ENCODE data around the gene FOXP3.

Gene FOXP3

GRCh38 chrX:49250066-49250465 lies 14.4 kb downstream of the FOXP3 start:
- DNase-seq (ENCODE audit: low read depth in 2 of 2): no peak

DNA sequence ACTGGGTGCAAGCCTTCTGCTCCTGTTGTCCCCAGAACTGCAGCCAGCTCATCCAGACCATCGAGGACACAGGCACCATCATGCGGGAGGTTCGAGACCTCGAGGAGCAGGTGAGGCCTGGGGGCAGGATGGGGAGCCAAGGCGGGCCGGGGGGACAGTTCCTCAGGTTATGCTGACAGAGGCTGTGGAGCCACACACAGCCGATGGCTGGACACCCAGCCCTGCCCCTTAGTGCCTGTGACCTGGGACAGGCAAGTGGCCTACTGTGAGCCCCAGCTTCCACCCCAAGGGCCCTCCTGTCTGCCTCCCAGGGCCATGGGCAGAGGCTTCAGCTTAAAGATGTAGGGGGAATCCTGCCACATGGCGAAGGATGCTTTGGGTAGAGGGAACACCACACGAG lies 14.9 kb downstream of the FOXP3 start:
- DNase-seq (ENCODE audit: low read depth in 2 of 2): no peak

DNA sequence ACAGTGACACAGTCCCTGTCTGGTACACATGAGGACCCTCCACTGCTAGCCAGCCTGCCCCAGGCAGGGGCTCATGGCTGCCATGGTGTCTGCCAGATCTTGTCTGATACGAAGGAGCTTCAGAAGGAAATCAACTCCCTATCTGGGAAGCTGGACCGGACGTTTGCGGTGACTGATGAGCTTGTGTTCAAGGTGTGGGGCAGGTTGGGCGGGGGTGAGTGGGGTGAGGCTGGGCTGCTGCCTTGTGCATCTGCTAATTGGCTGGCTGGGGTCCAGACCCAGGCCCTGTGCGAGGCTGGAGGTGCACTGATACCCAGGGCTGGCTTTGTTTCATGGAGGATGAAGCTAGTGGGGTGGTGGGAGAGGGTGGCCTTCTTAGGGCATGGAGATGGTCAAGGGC lies 15.4 kb downstream of the FOXP3 start:
- no peak for DNase-seq (ENCODE audit: low read depth in 2 of 2)

GRCh38 chrX:49247916-49248811 lies 16.3 kb downstream of the FOXP3 start:
- DNase-seq (ENCODE audit: low read depth in 2 of 2): no peak

- no peak for DNase-seq (ENCODE audit: low read depth in 2 of 2)
Observed at GRCh38 chrX:49247346-49247745, 17.2 kb downstream of the FOXP3 start.

- DNase-seq (ENCODE audit: low read depth in 2 of 2): no peak
Observed at GRCh38 chrX:49246541-49246940, 18.0 kb downstream of the FOXP3 start.

- DNase-seq (ENCODE audit: low read depth in 2 of 2): no peak
Observed at GRCh38 chrX:49244207-49244606, 20.3 kb downstream of the FOXP3 start.

- no peak for DNase-seq (ENCODE audit: low read depth in 2 of 2)
Observed at GRCh38 chrX:49243166-49243565, 21.3 kb downstream of the FOXP3 start.

DNA sequence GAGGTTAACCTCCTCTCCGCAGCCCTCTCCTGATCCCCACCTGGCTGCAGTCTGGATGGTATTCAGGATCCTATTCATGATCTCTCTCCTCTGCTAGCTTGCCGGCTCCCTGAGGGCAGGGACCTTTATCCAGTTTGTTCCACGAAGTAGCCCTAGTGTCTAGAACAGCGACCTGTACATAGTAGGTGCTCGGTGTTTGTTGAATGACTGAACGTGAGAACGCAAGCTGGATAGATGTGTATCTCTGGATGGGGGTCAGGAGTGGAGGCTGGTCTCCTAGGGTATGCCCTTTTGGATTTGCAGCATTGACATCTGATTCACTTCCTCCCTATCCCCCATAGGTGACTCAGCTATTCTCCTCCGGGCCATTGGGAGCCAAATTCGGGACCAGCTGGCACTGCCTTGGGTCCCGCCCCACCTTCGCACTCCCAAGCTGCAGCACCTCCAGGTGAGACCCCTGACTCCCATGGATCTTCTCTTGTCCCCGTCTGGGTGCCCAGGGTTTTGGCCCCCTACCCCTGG lies 21.9 kb downstream of the FOXP3 start:
- no peak for DNase-seq (ENCODE audit: low read depth in 2 of 2)

- DNase-seq (ENCODE audit: low read depth in 2 of 2): no peak
Observed at GRCh38 chrX:49238735-49239134, 25.8 kb downstream of the FOXP3 start.

DNA sequence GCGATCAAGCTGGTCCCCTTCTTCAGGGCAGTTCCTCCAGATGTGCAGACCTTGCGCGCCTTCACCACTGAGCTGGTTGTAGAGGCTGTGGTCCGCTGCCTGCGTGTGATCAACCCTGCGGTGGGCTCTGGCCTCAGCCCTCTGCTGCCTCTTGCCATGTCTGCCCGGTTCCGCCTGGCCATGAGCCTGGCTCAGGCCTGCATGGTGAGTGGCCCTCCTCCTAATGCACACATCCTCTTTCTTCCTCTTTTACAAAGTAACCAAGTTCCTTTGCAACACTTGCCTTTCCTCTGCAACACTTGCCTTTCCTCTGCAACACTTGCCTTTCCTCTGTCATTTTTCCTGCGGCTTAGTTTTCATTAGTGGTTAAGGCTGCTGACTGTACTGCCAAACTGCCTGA lies 27.4 kb downstream of the FOXP3 start:
- DNase-seq (ENCODE audit: low read depth in 2 of 2): no peak

- no peak for DNase-seq (ENCODE audit: low read depth in 2 of 2)
Observed at GRCh38 chrX:49233887-49234555, 30.5 kb downstream of the FOXP3 start.

GRCh38 chrX:49233176-49233575 lies 31.3 kb downstream of the FOXP3 start, which contains the start of gene CACNA1F:
Gene CACNA1F, minus strand, starts transcription at chrX:49233340. Its CDS starts 31 bp downstream, at chrX:49233309.
- DNase-seq (ENCODE audit: low read depth in 2 of 2): no peak

GRCh38 chrX:49232525-49232924 lies 32.0 kb downstream of the FOXP3 start:
- no peak for DNase-seq (ENCODE audit: low read depth in 2 of 2)

DNA sequence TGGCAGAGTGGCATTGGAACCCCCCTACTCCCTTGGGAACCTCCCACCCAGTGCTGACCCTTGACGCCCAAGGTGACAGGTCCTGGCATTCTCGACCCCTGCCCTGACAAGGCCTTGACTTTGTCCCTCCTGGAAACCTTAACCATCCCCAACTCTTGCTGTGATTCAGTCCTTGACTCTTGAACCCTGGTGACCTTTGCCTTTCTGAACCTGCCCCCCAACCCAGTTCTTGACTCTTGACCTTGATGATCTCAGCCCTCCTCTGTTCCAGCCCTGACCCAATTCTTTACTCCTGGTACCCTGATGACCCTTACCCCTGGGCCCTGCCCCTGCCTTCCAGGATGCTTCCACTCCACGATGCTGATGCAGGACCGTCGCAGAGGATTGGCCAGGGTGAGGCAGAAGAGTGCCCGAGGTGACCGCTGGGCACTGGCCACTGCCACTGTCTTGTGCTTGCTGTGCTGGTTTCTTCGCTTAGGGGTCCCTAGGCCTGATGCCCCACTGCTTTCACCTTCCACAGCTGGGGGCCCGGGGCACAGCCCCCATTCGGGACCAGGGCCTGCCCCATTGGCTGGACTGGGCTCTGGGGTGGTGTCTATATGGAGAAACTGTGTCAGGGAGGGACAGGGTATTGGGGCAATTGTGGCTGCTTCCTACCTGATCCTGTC lies 33.0 kb downstream of the FOXP3 start:
- no peak for DNase-seq (ENCODE audit: low read depth in 2 of 2)

DNA sequence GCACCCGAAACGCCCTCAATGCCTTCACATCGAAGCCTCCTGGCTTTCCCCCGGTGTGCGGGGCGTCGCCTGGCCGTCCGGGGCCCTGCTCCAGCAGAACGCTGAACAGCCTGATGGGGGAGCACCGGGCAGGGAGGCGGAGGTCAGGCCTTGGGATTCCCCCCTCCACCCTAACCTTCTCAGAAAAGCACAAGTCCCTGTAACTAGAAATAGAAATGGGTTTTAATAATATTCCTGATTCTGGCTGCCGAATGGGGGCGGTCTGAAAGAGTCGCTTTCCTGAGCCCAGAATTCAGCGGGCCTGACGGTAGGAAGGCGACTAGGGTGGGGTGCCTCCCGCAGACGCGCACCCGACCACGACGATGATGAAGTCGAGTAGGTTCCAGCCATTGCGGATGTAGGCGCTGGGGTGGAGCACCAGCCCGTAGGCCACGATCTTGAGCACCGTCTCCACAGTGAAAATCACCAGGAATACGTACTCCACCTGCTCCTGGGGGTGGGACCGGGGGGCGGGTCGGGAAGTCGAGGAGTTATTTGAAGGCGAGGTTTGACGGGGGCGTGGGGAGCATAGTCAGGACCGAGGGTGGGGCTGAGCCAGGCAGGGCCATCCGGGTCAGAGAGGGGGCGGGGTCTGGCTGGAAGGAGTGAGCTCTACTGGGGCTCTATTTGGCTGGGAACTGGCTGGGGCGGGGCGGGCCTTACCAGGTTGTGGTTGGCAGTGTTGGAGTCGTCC lies 33.8 kb downstream of the FOXP3 start:
- peak; percentile 12 to 39 for DNase-seq (ENCODE audit: low read depth in 2 of 2)

GRCh38 chrX:49228185-49228584 lies 36.3 kb downstream of the FOXP3 start:
- no peak for DNase-seq (ENCODE audit: low read depth in 2 of 2)

DNA sequence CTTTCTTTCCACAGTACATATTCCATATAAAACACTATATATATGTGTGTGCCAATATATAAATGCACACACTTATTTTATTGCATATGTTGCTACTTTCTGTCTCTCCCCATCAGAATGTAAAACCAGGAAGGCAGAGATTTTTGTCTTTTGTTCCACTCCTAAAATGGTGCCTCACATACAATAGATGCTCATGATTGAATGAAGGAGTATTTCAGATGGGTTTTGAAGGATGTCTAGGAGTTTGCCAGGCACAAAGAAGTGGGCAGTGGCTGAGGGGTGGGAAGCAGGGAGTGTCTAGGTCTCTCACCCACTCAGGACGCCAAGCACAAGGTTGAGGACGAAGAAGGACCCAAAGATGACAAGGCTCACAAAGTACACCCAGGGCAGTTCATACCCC lies 36.8 kb downstream of the FOXP3 start:
- DNase-seq (ENCODE audit: low read depth in 2 of 2): no peak

GRCh38 chrX:49226946-49227345 lies 37.6 kb downstream of the FOXP3 start:
- no peak for DNase-seq (ENCODE audit: low read depth in 2 of 2)

DNA sequence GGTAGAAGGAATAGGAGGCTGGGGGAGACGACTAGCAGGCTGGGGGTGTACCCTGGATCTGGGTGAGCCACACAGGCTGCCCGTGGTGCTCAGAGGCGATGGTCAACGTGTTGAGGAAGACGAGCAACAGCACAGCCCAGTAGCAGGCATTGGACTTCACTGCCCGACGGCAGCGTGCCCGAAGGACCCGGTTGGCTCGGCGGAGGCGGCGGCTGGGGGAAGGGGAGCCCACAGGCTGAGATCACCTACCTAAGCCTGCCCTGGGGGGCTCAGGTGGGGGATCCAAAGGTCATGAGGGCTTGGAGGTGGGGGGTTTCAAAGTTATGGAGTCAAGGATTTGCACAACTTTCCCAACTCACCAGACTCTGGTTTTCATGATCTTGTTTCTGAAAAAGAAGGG lies 38.7 kb downstream of the FOXP3 start:
- DNase-seq (ENCODE audit: low read depth in 2 of 2): no peak

DNA sequence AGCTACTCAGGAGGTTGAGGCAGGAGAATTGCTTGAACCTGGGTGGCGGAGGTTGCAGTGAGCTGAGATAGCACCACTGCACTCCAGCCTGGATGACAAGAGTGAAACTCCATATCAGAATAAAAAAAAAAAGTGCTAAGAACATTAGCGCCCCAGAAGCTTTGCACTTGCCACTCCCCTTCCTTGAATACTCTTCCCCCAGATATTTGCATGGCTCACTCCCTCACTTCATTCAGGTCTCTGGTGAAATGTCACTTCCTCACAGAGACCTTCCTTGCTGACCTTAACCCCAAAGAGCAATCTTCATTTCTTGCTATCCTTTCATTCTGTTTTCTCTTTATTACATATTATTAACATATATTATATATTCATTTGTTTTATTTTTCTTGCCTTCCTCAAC lies 42.6 kb downstream of the FOXP3 start:
- DNase-seq (ENCODE audit: low read depth in 2 of 2): no peak

DNA sequence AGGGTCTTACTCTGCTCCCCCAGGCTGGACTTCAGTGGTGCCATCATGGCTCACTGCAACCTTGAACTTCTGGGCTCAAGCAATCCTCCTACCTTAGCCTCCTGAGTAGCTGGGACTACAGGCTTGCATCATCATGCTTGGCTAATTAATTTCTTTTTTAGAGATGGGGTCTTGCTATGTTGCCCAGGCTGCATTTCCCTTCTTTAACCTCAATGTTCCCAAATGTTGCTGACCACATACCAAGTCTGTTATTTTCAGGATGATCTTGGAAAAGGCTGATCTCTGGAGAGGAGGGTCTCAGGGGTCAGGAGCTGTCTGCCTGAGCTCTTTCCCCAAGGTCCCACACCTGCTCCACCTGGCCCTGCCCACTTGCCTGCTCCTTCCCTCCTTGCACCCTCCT lies 44.4 kb downstream of the FOXP3 start:
- DNase-seq (ENCODE audit: low read depth in 2 of 2): no peak
